ENCODE results near the gene DIDO1.
A peak's percentile ranks its signal among the peaks of the same experiment; 100 is the strongest.
"Not testable (repeated sequence)": the region's sequence is repeated elsewhere in the genome, so short reads cannot be mapped to it uniquely, and the experiment has no call there.

The DIDO1 gene

DNA sequence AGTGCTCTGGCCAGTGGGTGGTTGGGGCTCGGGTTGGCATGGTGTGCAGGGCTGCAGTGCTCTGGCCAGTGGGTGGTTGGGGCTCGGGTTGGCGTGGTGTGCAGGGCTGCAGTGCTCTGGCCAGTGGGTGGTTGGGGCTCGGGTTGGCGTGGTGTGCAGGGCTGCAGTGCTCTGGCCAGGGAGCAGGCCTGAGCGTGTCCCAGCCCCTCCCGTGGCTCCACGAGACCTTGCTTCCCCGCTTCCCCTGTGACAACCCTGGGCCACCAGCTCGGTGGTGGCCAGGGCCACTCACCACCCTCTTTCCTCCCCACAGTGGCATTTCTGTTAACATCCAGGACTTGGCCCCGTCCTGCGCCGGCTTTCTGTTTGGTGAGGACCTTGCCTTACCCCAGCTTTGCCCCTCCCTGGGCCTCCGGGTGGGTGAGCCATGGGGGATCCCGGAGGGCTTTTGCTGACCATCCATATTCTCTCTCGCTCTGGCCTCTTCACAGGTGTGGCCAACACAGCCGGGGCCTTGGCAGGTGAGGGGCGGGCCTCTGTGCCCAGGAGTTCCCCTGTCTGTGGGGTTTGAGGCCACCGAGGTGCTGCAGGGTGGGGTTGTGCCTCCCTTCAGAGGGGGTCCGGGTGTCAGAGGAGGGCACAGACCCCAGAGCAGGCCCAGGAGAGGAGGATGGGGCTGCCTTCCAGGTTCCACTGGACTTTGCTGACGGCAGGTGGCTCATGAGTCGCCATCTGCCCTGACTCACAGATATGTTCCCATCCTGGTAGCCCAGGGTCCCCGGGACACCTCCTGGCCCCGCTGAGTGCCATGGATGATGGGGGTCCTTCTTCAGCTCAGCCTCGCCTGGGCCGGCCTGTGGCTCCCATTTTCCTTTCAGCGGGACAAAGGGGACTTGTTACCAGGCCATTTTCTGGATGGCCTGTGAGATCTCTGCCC is 40.2 kb upstream of the DIDO1 start:
- no peaks in the 10 kb centered on the region for H3K9me3 Mint-ChIP-seq

DNA sequence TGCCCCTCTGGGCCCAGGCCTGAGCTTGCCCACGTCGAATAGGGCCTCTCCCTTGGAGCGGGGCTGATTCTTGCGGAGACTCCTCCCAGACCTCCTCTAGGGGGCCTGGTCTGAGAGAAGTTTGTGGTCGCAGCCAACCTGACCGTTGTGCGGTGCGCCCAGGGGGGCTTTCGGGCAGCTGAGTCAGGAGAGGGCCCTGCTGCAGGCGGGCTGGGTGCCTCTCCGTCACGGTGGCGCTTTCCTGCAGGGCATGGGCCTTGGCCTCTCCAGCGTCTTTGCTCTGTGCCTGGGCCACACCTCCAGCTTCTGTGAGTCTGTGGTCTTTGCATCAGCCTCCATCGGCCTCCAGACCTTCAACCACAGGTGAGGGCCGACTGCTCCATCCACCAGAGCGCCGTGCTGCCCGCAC is 39.1 kb upstream of the DIDO1 start:
- Mint-ChIP-seq H3K4me1 (peaks cover 4% of the 10 kb centered on the region), H3K9me3 (no peaks in the 10 kb centered on the region), H3K4me3 (no peak overlapping the region)

More for the DNA sequence above, 40.2 kb upstream of the DIDO1 start:
- DNase-seq (ENCODE audit: low spot score in 2 of 2): no peak
- ATAC-seq: no peak
- H3K4me3 Mint-ChIP-seq: no peak overlapping the region
- peaks cover 7% of the 10 kb centered on the region for H3K4me1 Mint-ChIP-seq
- H3K27ac Mint-ChIP-seq: no peak overlapping the region
- no peaks in the 10 kb centered on the region for H3K36me3 Mint-ChIP-seq

DNA sequence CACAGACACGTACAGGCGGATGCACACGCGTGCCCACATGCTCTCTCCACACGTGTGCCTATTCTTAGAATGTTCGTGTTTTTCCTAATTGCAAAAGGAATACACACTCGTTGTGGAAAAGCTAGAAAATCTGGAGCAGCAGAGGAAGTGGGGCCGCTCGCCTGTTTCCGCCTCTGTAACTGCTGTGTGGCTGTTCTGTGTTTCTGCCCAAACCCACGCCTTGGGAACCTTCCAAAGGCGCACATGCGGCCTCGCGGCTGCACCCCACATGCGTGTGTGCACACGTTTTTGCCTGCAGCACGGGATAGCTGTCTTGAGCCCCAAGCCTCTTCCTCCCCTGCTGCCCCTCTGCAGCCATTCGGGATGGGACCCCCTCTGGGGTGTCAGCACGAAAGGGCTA is 38.4 kb upstream of the DIDO1 start:
- ATAC-seq (no peak), DNase-seq (ENCODE audit: low spot score in 2 of 2) (no peak)
- Mint-ChIP-seq H3K27ac (no peak overlapping the region), H3K4me1 (peaks cover 4% of the 10 kb centered on the region), H3K4me3 (no peak overlapping the region), H3K36me3 (peaks cover 4% of the 10 kb centered on the region), H3K9me3 (no peaks in the 10 kb centered on the region)

More for the DNA sequence above, 39.1 kb upstream of the DIDO1 start:
- H3K36me3 Mint-ChIP-seq: no peaks in the 10 kb centered on the region
- no peak for DNase-seq (ENCODE audit: low spot score in 2 of 2)
- ATAC-seq: no peak
- no peak overlapping the region for H3K27ac Mint-ChIP-seq

DNA sequence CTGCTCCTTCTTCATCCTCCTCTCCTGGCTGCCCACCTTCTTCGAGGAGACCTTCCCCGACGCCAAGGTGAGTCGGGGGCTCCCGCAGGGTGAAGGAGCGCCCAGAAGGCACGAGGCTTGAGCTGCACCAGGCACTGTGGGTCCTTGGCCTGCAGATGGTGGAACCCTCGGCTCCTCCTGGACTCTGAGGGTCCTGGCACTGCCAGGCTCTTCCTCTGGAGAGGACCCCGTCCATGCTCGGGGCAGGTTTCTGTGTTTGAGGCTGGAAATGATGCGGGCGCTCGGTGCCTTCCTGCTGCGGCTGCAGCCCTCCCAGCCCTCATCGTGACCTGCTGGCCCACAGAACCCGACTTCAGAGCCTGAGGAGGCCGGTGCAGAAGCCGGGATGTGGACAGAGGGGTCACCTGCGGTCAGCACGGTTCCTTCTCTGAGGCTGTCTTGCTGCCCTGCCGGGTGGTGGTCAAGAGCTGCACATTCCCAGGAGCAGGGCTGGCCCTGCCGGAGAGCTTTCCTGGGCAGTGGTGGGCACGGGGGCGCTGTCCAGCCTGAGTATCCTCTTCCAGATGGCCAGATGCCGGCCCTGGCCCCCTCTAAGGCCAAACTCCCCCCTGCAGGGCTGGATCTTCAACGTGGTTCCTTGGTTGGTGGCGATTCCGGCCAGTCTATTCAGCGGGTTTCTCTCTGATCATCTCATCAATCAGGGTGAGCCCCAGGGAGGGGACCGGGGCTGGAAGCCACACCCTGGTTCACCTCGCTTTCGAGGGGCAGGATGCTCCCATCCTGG is 37.5 kb upstream of the DIDO1 start:
- H3K4me3 Mint-ChIP-seq: no peak overlapping the region
- ATAC-seq: no peak
- H3K9me3 Mint-ChIP-seq: no peaks in the 10 kb centered on the region
- no peak for DNase-seq (ENCODE audit: low spot score in 2 of 2)
- peaks cover 4% of the 10 kb centered on the region for H3K36me3 Mint-ChIP-seq
- no peak overlapping the region for H3K27ac Mint-ChIP-seq
- H3K4me1 Mint-ChIP-seq: peaks cover 4% of the 10 kb centered on the region

- H3K36me3 Mint-ChIP-seq: peaks cover 4% of the 10 kb centered on the region
- H3K4me3 Mint-ChIP-seq: no peak overlapping the region
- H3K9me3 Mint-ChIP-seq: no peaks in the 10 kb centered on the region
- ATAC-seq: no peak
- no peak overlapping the region for H3K27ac Mint-ChIP-seq
- H3K4me1 Mint-ChIP-seq: peaks cover 4% of the 10 kb centered on the region
- no peak for DNase-seq (ENCODE audit: low spot score in 2 of 2)
Observed at GRCh38 chr20:62962891-62963613, 36.7 kb upstream of the DIDO1 start.

GRCh38 chr20:62962221-62962879 is 36.0 kb upstream of the DIDO1 start:
- DNase-seq (ENCODE audit: low spot score in 2 of 2) (no peak), ATAC-seq (no peak)
- H3K4me1 Mint-ChIP-seq: peaks cover 4% of the 10 kb centered on the region
- H3K27ac Mint-ChIP-seq: no peak overlapping the region
- H3K9me3 Mint-ChIP-seq: no peaks in the 10 kb centered on the region
- peaks cover 4% of the 10 kb centered on the region for H3K36me3 Mint-ChIP-seq
- H3K4me3 Mint-ChIP-seq: no peak overlapping the region

GRCh38 chr20:62961799-62962198 is 35.5 kb upstream of the DIDO1 start:
- H3K9me3 Mint-ChIP-seq: no peaks in the 10 kb centered on the region
- peaks cover 4% of the 10 kb centered on the region for H3K4me1 Mint-ChIP-seq
- DNase-seq (ENCODE audit: low spot score in 2 of 2) (no peak), ATAC-seq (no peak)
- peaks cover 4% of the 10 kb centered on the region for H3K36me3 Mint-ChIP-seq
- no peak overlapping the region for H3K4me3 Mint-ChIP-seq
- no peak overlapping the region for H3K27ac Mint-ChIP-seq

DNA sequence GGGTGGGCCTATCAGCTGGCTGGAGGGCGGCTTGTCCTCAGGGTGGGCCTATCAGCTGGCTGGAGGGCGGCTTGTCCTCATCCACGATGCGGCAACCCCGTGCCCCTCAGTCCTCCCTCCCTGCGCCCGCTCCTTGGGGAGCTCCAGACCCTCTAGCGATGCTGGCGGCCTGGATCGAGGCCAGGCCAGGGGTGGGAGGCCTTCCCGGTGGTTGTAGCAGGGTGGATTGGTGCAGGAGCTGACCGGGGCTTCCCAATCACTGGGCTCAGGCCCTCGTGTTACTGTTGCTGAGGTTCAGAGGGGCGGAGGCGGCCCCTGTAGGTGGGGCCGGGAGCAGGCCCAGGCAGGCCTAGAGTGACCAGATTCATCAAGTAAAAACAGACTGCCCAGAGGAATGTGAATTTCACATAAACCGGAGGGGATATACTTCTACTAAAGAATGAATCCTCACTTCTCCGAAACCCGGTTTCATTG is 35.0 kb upstream of the DIDO1 start:
- ATAC-seq (no peak), DNase-seq (ENCODE audit: low spot score in 2 of 2) (no peak)
- Mint-ChIP-seq H3K4me1 (peaks cover 4% of the 10 kb centered on the region), H3K4me3 (no peak overlapping the region), H3K9me3 (no peaks in the 10 kb centered on the region), H3K27ac (no peak overlapping the region), H3K36me3 (peaks cover 4% of the 10 kb centered on the region)

DNA sequence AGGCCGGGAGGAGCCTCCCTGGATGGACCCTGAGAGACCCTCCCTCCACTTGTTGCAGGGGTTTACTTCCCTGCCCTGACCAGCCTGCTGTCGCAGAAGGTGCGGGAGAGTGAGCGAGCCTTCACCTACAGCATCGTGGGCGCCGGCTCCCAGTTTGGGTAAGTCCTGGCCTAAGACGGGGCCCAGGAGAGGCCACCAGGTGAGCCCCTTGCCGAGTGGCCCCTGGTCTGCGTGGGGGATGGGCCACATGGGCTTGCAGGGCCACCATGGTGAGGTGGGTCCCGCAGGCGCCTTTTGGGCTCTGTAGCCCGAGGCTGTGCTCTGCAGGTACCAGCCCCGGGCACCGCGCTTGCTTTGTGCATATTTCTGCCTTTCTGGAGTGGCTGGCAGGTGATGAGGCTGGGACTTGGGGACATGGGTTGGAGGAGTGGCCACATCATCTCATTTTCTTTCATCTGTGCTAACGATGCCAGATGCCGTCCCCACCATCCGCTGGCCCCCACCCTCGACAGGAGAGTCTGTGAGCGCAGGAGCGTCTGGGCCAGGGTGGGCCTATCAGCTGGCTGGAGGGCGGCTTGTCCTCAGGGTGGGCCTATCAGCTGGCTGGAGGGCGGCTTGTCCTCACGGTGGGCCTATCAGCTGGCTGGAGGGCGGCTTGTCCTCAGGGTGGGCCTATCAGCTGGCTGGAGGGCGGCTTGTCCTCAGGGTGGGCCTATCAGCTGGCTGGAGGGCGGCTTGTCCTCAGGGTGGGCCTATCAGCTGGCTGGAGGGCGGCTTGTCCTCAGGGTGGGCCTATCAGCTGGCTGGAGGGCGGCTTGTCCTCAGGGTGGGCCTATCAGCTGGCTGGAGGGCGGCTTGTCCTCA is 34.4 kb upstream of the DIDO1 start:
- not testable (repeated sequence) for H3K36me3 Mint-ChIP-seq

DNA sequence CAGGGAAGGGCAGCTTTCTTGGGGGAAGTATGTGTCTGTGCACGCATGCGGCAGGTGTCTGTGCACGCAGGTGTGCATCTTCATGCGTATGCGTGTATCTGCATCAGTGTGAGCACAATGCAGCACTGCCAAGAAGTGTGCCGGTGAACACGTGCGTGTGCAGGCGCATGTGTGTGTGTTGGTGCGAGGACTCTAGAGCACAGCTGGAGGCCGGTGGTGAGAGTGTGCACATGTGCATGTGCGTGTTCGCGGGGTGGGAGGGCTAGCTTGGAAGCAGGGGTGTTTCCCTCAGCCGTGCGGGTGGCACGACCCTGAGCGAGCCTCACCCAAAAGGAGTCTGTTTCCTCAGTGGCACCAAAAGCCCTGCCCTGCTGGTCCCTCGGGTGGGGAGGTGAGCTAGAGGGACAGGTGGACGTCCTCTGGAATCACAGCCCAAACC is 33.7 kb upstream of the DIDO1 start:
- no peaks in the 10 kb centered on the region for H3K4me1 Mint-ChIP-seq
- DNase-seq (ENCODE audit: low spot score in 2 of 2) (no peak), ATAC-seq (no peak)
- H3K36me3 Mint-ChIP-seq: peaks cover 4% of the 10 kb centered on the region
- H3K4me3 Mint-ChIP-seq: no peak overlapping the region
- peak overlapping the region; percentile 68 for H3K27ac Mint-ChIP-seq
- H3K9me3 Mint-ChIP-seq: no peaks in the 10 kb centered on the region

More for the DNA sequence above, 34.4 kb upstream of the DIDO1 start:
- not testable (repeated sequence) for H3K4me1 Mint-ChIP-seq; H3K9me3 Mint-ChIP-seq; H3K4me3 Mint-ChIP-seq; ATAC-seq; DNase-seq (ENCODE audit: low spot score in 2 of 2)
- peak overlapping the region; percentile 68 for H3K27ac Mint-ChIP-seq

DNA sequence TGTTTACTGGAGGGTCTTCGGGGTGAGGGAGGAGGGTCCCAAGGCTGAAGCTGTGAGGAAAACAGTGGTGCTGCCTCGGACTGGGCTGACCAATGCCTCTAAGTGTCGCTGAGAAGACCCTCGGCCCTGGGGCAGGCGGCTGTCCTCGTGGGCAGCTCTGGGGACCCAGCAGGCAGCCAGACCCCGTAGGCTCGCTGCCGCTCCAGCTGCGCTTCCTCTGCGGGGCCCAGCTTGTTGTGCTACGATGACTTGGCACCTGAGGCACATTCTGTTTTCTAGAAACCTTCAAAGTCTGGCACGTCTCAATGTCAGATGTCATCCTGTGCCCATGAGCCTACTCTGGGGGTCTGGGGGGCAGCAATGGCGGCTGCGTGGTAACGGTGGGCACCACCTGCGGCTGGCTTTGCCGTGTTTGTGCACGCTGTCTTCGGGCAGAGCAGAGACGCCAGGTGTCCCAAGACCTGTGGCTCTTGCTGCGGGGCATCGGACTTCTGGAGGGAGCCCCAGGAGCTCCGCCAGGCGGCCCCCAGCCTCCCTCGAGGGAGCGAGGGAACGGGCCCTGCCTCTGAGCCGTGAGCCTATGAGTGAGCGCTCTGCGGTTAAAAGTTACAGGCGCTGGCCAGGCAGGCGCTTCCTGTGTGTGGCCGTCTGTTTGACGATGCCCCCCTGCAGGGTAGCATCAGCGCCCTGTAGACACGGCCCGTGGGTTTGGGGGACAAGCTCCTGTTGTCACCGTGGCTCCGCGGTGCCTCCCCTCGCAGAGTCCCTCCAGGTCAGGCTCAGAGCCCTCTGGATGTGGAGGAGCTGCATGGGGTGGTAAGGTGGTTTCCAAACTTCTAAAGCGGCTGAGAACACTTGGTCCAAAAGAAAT is 33.0 kb upstream of the DIDO1 start:
- no peak overlapping the region for H3K4me3 Mint-ChIP-seq
- peaks cover 10% of the 10 kb centered on the region for H3K36me3 Mint-ChIP-seq
- ATAC-seq (no peak), DNase-seq (ENCODE audit: low spot score in 2 of 2) (no peak)
- peaks cover 5% of the 10 kb centered on the region for H3K4me1 Mint-ChIP-seq
- H3K27ac Mint-ChIP-seq: no peak overlapping the region
- no peaks in the 10 kb centered on the region for H3K9me3 Mint-ChIP-seq

GRCh38 chr20:62958388-62959100 is 32.2 kb upstream of the DIDO1 start:
- Mint-ChIP-seq H3K27ac (no peak overlapping the region), H3K4me1 (peaks cover 13% of the 10 kb centered on the region), H3K9me3 (no peaks in the 10 kb centered on the region), H3K36me3 (peaks cover 16% of the 10 kb centered on the region), H3K4me3 (no peak overlapping the region)
- DNase-seq (ENCODE audit: low spot score in 2 of 2) (no peak), ATAC-seq (no peak)
